Stimulated activated CD8-positive, alpha-beta memory T cell treated with anti-CD3 and anti-CD28 coated beads, Interleukin-4, amount 100 ng/mL, for 4 hours (primary cell): ENCODE results near the gene RAB3B.

ENCODE experiments used
- DNase-seq, 2 donors: peaks; one replicate each; pipeline ENCODE4 v3.0.0-alpha.2; 2020; ENCODE audit warnings: low read depth in 2 of 2, low spot score in 1 of 2

RAB3B gene

DNA sequence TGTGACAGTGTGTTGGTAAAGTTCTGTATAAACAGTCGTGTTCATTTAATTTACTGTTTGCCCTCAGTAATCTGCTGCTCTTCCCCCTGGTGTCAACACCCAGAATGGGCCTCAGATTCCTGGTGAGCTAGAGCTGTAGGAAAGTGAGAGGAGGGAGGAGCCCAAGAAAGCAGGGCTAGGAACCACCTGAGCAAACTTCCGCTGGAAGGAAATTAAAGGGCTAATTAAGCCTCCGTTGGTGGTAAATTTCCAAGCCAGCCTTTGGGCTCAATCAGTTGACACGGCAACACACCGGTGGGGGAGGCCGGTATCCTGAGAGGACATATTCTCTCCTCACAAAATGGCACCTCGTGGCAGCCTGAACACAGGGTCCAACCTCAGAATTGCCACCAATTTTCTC lies 32.9 kb downstream of the RAB3B start:
- DNase-seq, result no peak

DNA sequence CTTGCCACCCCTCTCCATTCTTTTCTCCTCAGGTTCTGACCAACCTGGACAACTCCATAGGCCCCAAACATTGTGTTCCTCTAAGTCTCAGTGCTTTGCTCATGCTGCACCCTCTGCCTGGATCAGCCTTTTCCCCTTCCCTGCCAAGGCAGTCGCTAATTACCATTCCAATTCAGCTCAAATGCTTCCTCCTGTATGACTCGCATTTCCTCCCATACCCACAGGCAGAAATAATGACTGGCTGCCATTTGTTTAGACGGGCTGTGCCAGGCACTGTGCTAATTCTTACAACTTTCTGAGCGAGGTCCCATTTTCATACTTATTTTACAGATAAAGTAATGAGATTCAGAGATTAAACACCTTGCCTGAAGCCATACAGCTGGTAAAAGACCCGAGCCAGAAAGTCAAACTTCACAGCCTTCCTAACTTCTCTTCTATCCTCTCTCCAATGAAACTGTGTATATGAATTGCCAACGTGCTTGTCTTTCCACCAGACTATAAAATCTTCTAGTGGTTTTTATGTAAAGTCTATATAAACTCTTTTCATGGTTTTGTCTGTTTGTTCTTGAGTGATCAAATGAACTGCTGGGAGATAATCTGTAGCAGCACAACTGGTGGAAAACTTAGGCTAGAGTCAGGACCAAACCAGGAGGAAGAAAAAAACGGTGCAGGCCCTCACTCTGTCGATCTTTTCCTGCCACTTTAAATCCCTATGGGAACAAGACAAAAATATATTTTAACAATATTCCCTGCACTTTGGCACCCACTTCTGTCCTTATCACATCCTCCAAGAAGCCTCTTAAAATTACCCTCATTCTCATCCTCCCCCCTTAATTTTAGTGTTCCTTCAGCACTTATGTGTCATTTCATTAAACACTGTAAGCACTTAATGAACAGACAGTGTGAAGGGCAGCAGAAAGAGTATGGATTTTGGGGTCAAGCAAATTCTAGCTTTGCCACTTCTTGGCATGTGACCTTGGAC lies 33.7 kb downstream of the RAB3B start:
- no peak for DNase-seq

DNA sequence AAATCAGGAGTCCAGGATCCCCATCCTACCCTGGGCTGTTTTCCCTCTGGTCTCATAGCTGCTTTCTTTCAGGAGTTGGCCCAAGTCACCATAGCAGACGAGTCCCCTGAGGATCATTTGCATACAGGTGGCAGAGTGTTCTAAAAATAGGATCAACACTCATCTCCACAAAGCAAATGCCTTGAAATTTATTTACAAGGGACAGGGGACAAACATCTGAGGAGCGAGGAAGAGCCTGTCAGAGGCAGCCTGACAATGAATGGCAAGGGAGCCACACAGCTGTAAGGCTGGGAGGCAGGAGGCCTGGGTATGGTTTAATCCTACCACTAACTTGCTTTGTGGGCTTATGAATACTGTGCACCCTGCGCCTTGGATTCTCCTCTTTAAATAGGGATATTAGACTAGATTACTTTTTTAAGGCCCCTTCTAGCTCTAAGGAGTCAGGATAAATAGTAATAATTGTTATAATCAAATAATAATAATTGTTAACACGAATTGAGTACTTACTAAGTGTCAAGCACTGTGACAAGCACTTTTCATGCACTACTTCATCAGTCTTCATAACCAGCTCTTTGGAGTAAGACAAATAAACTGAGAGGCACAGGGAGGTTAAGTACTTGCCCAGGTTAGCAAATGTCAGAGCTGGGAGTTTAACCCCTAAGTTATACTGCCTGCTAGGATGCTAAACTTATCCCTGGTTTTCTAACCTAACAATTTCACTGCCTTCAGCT lies 34.5 kb downstream of the RAB3B start:
- no peak for DNase-seq

DNA sequence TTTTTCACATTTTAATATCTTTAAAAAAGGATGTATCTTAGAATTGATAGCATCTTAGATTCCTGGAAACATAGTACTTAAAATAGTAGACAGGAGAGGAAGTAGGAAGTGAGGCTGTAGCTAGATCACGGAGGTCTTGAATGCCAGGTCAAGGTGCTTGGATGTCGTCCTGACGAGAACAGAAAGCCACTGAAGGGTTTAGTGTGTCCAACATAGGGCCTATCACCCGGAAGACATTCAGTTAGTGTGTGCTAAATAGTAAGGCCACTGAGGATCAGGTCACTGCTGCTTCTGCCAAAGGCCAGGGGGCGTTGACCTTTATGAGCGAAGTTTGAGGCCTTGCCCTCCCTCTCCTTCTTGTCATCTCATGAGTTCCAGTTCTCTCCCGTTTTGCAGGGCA lies 35.7 kb downstream of the RAB3B start:
- no peak for DNase-seq

DNA sequence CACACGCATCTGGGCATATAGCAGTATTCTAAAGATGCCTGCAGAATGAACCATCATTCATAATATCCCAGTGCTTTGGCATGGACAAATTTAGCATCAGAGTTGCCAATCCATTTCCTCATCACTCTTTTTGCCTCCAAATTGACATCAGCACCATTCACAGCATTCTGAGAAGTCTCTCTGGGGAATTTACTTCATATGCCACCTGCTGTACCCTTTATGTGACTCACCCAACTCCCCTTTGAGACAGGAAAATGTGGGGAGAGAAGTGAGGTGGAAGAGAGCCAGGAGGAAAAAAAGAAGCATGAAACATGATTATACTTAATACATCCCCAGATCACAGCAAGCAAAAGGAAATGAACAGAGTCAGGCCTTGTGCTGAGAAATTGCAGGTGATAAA lies 37.4 kb downstream of the RAB3B start:
- DNase-seq, result no peak

DNA sequence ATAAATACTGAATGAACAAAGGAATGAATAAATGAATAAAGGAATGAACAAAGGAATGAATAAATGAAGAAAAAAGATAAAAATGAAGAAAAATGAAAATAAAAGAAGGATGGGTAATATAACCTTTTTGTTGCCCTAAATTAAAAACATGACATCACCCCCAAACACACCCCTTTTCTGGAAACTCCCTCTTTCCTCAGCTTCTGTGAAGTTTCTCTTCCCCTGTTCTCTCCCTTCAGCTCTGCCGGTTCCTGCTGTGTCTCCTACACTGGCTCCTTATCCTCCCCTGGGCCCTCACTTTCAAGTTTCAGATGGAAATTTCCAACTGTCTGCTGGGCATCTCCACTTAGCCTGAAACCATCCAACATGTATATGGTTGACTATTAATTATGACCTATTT lies 37.9 kb downstream of the RAB3B start:
- DNase-seq, result no peak

DNA sequence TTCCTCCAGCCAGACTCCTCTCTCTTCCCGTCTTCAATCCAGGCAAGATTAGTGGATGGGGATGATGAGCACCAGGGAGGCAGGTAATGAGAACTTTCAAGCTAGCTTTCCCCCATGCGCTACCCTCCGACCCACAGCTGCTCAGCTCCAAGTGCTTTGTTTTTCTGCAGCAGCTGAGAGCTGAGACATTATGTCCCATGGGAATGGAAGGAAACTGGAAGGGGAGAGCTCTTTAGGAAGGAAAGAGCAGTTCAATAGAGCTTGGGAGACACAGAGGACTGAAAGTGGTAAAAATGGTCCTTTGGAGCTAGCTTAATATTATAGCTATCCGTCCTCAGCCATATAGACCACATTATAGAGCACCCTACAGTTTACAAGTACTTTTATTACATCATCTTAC lies 39.8 kb downstream of the RAB3B start:
- no peak for DNase-seq

DNA sequence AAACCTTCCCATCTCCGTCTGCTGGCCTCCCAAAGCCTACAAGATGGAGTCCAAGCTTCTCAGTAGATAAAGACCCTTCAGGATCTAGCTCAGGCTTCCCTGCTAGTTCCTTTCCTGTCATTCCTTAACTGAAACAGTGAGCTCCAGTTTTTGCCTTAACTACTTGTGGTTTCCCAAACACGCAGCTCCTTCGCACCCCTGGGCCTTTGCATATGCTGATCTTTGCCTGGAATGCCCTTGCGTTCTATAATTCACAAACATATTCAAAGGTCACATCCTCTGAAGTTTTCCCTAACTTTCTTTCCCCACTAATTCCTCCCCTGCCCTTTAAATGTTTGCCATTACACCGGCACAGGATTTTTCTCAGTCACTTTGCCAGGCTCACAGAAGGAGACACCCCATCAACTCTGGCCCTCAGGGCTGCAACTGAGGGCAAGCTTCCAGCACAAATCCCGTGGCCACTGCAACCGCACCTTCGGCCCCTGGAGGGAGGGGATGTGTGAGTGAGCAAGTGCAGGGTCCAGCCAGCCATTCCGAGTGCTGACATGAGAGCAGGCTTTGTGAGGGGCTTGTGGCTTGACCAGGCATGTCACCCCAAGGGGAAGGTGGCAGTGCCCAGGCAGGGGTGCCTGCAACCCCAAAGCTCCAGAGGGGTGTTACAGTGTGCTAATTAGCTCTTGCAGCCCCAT lies 41.3 kb downstream of the RAB3B start:
- DNase-seq, result no peak

DNA sequence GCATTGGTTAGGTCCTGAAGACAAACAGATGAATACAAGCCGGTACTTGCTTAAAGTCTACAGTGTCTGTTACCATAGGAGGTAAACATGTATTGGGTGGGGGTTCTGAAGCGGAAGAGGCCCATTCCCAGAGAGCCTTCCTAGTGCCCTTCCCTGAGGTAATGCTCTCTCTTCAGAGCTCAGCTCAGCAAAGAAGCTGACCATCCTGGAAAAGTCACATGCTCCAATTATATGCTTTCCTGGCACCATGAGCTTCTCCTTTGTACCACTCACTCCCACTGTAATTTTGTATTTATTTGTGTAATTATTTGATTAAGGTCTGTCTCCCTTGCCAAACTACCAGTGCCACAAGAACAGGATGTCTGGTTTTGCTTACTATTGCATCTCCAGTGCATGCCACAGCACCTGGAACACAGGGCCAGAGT lies 42.0 kb downstream of the RAB3B start:
- no peak for DNase-seq

DNA sequence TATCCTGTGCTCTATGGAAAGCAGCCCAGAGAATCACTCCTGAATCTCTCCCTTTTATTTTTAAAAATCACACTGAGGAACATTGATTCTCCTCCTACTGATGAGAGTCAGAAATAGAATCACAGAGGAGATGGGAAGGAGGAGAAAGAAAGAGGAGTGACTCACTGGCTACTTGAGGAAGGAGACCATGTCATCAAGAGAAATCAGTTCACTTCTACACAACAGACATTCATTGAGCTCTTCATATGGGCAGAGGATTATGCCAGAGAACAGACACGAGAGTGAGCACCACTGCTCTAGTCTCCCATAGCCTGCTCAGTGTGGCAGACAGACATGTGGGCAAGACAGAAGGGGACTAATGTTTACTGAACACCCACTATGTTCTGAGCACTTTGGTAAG lies 44.2 kb downstream of the RAB3B start:
- no peak for DNase-seq

DNA sequence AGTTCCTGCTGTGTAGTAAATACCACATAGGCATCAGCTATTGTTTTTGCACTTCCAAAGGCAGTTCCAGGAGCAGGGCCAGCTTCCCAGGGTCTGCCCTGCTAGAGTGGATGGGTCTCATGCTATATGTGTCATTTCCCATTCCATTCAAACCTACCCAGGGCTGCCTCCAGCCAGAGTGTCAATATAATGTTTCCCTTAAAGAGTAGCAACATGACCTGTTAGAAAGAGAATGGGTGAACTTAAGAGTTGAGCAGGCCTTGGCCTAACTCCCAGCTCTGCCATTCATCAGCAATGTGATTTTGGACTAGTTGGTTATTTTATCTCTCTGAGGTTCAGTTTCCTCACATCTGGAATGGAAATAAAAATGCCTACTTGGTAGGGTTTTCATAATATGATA lies 44.9 kb downstream of the RAB3B start:
- DNase-seq, result no peak

DNA sequence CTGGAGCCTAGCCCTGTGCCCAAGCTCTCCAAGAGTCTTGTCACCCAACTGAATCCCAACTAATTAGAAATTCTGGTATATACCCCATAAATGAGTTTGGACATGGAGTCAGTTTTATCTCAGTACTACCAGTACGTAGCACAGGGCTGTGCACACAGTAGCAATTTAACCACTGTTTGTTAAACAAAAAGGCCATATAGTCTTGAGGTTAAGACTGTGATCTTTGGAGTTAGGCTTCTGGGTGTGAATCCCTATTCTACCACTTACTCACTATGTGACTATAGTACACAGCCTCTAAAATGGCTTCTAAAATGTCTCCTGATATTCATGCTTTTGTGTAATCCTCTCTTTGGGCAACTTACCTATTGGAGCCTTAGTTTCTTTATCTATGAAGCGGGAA lies 48.2 kb downstream of the RAB3B start:
- no peak for DNase-seq

DNA sequence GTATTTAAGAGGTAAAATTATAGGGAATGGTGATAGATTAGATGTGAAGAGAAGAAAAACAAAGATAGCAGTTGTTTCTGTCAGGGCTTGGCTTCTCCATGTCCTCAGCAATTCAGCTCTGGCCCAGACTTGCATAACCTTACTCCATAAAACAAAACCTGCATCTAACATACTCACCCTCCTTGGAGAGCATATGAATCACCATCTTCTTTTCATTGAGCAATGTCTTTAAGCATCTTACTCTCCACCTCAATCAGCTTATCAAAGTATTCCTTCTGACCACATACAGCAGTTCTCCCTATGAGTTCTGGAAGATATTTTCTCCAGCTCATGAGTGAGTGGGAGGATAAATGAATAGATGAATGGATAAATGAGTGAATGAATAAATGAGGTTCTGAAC lies 49.0 kb downstream of the RAB3B start:
- DNase-seq, result no peak

DNA sequence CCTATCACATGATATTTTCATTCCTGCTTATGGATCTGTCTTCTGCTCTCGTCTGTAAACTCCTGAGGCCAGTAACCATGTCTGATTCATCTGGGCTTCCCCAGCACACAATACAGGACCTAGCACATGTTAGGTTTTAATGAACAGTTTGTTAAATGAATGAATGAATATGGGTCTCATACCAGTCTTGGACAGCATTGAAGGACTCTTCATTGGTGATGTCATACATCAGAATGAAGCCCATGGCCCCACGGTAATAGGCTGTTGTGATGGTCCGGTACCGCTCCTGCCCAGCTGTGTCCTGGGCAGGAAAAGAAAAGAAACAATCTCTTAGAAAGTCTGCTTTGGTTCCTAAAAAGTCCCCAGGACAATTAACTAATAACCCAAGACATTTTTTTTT lies 53.4 kb downstream of the RAB3B start:
- no peak for DNase-seq

DNA sequence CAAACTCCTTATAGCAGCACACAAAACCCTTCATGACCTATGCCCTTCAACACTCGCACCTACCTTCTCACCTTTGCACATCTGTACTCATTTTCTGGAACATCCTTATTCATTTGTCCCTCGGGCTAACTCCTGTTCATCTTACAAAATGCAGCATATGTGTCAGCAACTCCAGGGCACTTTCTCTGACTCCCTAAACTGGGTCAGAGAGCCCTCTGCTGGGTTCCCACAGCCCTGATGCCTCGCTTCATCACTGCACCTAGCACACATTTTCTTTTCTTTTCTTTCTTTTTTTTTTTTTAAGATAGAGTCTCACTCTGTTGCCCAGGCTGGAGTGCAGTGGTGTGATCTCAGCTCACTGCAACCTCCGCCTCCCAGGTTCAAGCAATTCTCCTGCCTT lies 54.0 kb downstream of the RAB3B start:
- DNase-seq, result no peak

DNA sequence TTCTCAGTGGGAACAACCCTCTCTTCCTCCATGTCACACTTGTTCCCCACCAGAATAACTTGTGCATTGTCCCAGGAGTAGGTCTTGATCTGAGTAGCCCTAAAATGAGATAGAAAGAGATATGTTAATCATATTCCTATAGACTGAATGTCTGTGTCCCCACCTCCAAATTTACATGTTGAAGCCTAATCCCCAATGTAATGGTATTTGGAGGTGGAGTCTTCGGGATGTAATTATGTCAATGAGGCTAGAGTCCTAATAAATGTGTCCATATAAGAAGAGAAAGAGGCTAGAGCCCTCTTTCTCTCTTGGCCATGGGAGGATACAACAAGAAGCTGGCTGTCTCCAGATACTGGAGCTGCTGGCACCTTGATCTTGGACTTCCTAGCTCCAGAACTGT lies 57.2 kb downstream of the RAB3B start:
- no peak for DNase-seq

DNA sequence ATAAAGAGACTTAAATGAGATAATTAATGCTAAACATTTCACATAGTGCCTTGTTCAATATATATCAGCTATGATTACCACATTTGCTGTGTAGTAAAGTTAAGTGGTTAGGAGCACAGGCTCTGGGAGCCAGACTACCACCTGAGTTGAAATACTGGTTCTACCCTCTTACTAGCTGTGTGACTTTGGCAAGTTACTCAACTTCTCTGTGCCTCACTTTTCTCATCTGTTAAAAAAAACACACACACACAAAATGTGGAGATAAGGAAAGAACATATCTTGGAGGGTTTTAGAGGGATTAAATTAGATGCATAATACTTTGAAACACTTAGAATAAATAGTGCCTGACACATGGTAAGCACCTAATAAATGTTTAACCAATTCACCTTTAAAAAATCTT lies 60.2 kb downstream of the RAB3B start:
- DNase-seq, result no peak

DNA sequence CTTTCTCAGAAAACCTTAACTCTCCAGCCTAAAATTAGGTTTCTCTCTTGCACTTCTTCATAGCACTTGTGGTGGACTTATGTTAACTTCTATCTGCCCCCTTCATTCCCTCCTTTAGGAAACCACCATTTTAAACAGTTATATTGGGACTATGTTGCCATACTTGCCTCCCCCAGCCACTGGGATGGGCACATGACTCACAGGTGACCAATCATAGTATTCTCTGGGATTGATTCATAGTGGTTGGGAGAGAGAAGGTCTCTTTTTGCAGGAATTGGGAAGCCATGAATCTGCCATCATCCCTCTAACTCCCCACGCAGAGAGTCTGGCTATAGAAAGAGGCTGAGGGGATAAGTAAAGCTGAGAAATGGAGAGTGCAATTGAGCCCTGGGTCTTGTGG lies 61.6 kb downstream of the RAB3B start:
- DNase-seq, result no peak

DNA sequence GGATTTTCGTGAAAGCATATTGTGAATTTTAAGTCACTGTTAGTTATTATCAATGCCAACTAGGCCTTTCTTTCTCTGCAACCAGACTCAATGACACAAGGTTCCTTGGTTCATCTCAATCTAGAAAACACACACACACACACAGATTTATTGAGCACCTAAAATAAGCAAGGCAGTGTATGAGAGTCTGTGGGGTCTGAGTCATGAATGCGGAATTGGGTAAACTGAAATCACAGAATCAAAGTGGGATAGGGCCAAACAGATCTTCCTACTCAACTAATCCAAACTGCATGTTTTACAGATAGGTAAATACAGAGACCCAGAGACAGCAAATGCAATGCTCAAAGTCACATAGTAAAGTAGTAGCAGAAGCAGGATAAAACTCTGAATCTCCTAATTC lies 63.5 kb downstream of the RAB3B start:
- no peak for DNase-seq

DNA sequence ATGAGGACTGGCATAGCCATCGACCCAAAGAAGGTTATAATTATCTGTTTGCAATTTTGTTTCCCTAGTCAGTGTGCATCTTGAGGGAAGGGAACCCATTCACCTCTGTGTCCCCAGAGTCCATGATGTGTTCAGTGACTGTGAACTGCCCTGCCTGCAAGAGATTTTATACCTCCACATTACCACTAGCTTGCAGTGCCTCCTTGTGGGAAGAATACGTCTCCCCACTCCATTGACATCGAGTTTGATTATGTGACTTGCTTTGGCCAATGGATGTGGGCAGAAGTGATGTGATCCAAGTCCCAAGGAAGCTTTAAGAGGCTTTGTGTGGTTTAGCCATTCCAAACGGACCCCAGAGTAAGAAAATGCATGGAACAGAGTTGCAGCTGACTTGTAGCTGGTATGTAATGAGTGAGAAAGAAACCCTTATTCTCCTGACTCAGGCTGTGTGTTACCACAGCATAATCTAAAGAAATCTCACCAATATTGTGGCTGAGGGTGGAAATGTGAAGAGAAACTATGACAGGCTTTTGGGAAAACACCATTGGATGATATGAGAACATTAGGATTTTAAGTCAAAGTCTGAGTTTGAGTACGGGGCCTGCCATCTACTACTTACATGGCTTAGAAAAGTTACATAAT lies 64.2 kb downstream of the RAB3B start:
- no peak for DNase-seq

DNA sequence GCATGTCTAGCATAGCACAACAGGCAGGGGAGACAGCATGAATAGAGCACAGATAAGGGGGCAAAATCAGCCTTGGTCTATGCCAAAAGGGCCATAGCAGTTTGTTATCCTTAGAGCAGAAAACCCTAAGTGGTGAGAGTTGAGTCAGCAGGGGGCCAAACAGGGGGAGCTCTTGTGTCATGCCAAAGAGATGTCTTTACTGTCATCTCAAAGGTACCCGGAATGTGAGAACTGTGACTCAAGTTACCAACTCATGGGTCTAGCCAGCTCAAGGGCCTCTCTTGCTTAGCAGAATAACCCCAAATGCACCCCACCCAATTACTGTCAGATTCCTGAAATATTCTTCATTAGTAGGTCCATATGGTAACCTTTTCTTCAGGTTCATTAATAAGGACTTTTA lies 66.0 kb downstream of the RAB3B start:
- DNase-seq, result no peak
